MCF 10A (cell line): ENCODE results near the gene ZFYVE9. TPM values are rescaled to one million over a fixed set of nuclear protein-coding genes. Genes with fewer than 3 reads are reported as not detected.

Source experiments
- BruUV-seq: library from RNA; stranded (reverse); fragments of 400-500 nt; replicated peaks from 2 replicates; lab custom pipeline; 2021; lab: Mats Ljungman, UMichigan
- CTCF ChIA-PET: fragments of 300-600 bp; sonication (Branson Sonifier 250); formaldehyde crosslinking; extraction: SDS; loops from one replicate; lab custom pipeline; 2021; ENCODE audit warnings: antibody characterized with exemption, inconsistent platforms; lab: Yijun Ruan, JAX
- POLR2A ChIA-PET: fragments of 300-600, 350-650 bp; sonication (Branson Sonifier 250); formaldehyde crosslinking; extraction: SDS; loops from one replicate; lab custom pipeline; 2020; ENCODE audit warnings: antibody characterized with exemption, inconsistent platforms; lab: Yijun Ruan, JAX
- DNase-seq: peaks from one replicate; pipeline ENCODE4 v3.0.0-alpha.2; 2018; ENCODE audit not compliant: unreplicated experiment
- H3K27ac Mint-ChIP-seq: one replicate; pipeline ENCODE4 v1.8.0; 2022; ENCODE audit warnings: mild to moderate bottlenecking, low read depth, mixed read lengths; ENCODE audit not compliant: unreplicated experiment
- H3K27me3 Mint-ChIP-seq: one replicate; pipeline ENCODE4 v1.8.0; 2022; ENCODE audit warnings: mixed read lengths; ENCODE audit not compliant: insufficient read depth, unreplicated experiment
- H3K36me3 Mint-ChIP-seq: one replicate; pipeline ENCODE4 v1.8.0; 2022; ENCODE audit warnings: mild to moderate bottlenecking, moderate library complexity, mixed read lengths; ENCODE audit not compliant: insufficient read depth, unreplicated experiment
- H3K4me1 Mint-ChIP-seq: one replicate; pipeline ENCODE4 v1.8.0; 2022; ENCODE audit warnings: mixed read lengths; ENCODE audit not compliant: insufficient read depth, unreplicated experiment
- H3K4me3 Mint-ChIP-seq: one replicate; pipeline ENCODE4 v1.8.0; 2022; ENCODE audit warnings: mild to moderate bottlenecking, moderate library complexity, mixed read lengths; ENCODE audit not compliant: unreplicated experiment
- H3K9me3 Mint-ChIP-seq: one replicate; pipeline ENCODE4 v1.8.0; 2022; ENCODE audit warnings: mixed read lengths; ENCODE audit not compliant: unreplicated experiment
- CTCF ChIP-seq: fragments of 200-600 bp; IDR thresholded peaks from one replicate; pipeline ENCODE4 v1.8.0; 2022; ENCODE audit warnings: antibody characterized with exemption, mild to moderate bottlenecking; ENCODE audit not compliant: unreplicated experiment
- intact Hi-C: fragments of 100-400 bp; cut with micrococcal nuclease; formaldehyde crosslinking; loops from 2 replicates; pipeline ENCODE4 v1.14.1; 2022
- total RNA-seq: library from RNA; stranded (reverse); gene quantifications from 2 replicates; pipeline ENCODE4 v1.2.3, GENCODE V29; 2022

The ZFYVE9 gene
- total RNA-seq, 1 experiment from 2014 or later = 23.9 TPM

DNA sequence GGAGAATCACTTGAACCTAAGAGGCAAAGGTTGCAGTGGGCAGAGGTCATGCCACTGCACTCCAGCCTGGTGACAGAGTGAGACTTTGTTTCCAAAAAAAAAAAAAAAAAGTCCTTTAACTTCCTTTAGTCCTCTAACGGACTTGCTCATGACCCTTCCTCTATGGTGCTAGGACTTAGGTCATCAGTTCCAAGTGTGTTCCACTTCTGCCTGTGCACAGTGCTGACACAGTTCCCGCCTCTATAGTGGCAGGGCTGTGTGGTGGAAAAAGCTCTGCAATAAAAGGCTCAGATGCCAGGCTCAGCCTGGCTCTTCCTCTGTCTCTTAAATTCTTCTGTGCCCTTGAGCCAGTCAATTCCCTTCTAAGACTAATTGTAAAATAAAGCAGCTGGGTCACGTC is 202.1 kb downstream of the ZFYVE9 start:
- Mint-ChIP-seq H3K27me3 (no peaks in the 10 kb centered on the region), H3K36me3 (peaks cover 52% of the 10 kb centered on the region), H3K9me3 (no peaks in the 10 kb centered on the region), H3K27ac (no peak overlapping the region), H3K4me3 (no peak overlapping the region), H3K4me1 (no peaks in the 10 kb centered on the region)
- ChIA-PET CTCF (no interaction called here), POLR2A (interaction anchor here (0.6 kb wide), 1 partner anchor 9 kb away, joined by 3 read pairs; no protein-coding TSS in a partner anchor)
- TF ChIP-seq CTCF = no peak
- intact Hi-C loops = no loop called here
- no peak for DNase-seq
- BruUV-seq = no TSS peak

- H3K27ac Mint-ChIP-seq = no peak overlapping the region
- peaks cover 56% of the 10 kb centered on the region for H3K36me3 Mint-ChIP-seq
- ChIA-PET POLR2A (no interaction called here), CTCF (interaction anchor here (1.0 kb wide), 1 partner anchor 26 kb away, joined by 4 read pairs; no protein-coding TSS in a partner anchor)
- H3K9me3 Mint-ChIP-seq = no peaks in the 10 kb centered on the region
- no peak overlapping the region for H3K4me3 Mint-ChIP-seq
- intact Hi-C loops = no loop called here
- no peak for TF ChIP-seq CTCF
- DNase-seq = no peak
- no peaks in the 10 kb centered on the region for H3K4me1 Mint-ChIP-seq
- H3K27me3 Mint-ChIP-seq = no peaks in the 10 kb centered on the region
- no TSS peak for BruUV-seq
Observed at GRCh38 chr1:52345252-52345651, 203.4 kb downstream of the ZFYVE9 start.

DNA sequence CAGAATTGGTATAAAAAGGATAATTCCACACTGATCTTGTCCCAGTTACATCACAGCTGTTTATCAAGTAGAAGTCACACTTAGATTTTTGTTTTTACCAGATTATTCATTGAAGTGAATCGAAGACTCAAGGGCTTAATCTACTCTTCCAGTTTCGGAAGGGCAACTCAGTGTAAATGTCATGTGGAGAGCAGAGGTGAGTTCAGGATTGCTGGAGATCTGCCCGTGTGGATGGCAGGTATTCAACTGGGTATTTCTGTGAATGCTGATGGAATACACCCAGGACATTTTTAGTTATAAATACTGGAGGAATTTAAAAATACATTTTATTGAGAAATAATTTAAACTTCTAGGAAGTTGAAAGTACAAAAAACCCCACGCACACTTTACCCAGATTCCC is 204.8 kb downstream of the ZFYVE9 start:
- ChIA-PET CTCF (no interaction called here), POLR2A (no interaction called here)
- DNase-seq = no peak
- Mint-ChIP-seq H3K9me3 (no peaks in the 10 kb centered on the region), H3K27ac (no peak overlapping the region), H3K4me1 (no peaks in the 10 kb centered on the region), H3K36me3 (peaks cover 53% of the 10 kb centered on the region), H3K27me3 (no peaks in the 10 kb centered on the region), H3K4me3 (no peak overlapping the region)
- no peak for TF ChIP-seq CTCF
- intact Hi-C loops = no loop called here
- no TSS peak for BruUV-seq

GRCh38 chr1:52348704-52349300 is 206.9 kb downstream of the ZFYVE9 start:
- no peak overlapping the region for H3K4me3 Mint-ChIP-seq
- H3K27ac Mint-ChIP-seq = no peak overlapping the region
- no peaks in the 10 kb centered on the region for H3K9me3 Mint-ChIP-seq
- BruUV-seq = no TSS peak
- TF ChIP-seq CTCF = no peak
- DNase-seq = peak; percentile 13
- ChIA-PET CTCF (interaction anchor here (0.6 to 1.0 kb wide), 2 partner anchors 15 to 428 kb away, joined by 3 read pairs; no protein-coding TSS in a partner anchor), POLR2A (interaction anchor here (0.8 to 1.9 kb wide), 2 partner anchors 20 to 55 kb away, joined by 3 to 5 read pairs; partner anchors contain the start of genes ORC1 and PRPF38A)
- H3K4me1 Mint-ChIP-seq = no peaks in the 10 kb centered on the region
- H3K36me3 Mint-ChIP-seq = peaks cover 58% of the 10 kb centered on the region
- intact Hi-C loops = loop anchor here (1.0 kb wide), 1 partner anchor 222 kb away; no protein-coding TSS in a partner anchor
- no peaks in the 10 kb centered on the region for H3K27me3 Mint-ChIP-seq
